ENCODE results near the gene SYNE1.

The SYNE1 gene

GRCh38 chr6:152176268-152176667, 460.9 kb downstream of the SYNE1 start:
- Histone ChIP-seq H3K36me3 (no peaks in the 10 kb centered on the region), H3K27me3 (ENCODE audit: insufficient read depth, low read depth, severe bottlenecking) (no peaks in the 10 kb centered on the region), H3K9me3 (ENCODE audit: severe bottlenecking) (no peaks in the 10 kb centered on the region), H3K27ac (no peak overlapping the region), H3K4me3 (ENCODE audit: low read depth, low read length) (no peak overlapping the region)
- no peak for TF ChIP-seq CTCF (IDR thresholded peaks at IDR 0.05; ENCODE audit: low read depth, low read length)
- DNase-seq: no peak

- Histone ChIP-seq H3K9me3 (ENCODE audit: severe bottlenecking) (no peaks in the 10 kb centered on the region), H3K36me3 (no peaks in the 10 kb centered on the region), H3K4me3 (ENCODE audit: low read depth, low read length) (no peak overlapping the region), H3K27me3 (ENCODE audit: insufficient read depth, low read depth, severe bottlenecking) (no peaks in the 10 kb centered on the region), H3K27ac (no peak overlapping the region)
- DNase-seq: no peak
- TF ChIP-seq CTCF (IDR thresholded peaks at IDR 0.05; ENCODE audit: low read depth, low read length): no peak
Measured at GRCh38 chr6:152173957-152174356, 463.2 kb downstream of the SYNE1 start.

- Histone ChIP-seq H3K9me3 (ENCODE audit: severe bottlenecking) (no peaks in the 10 kb centered on the region), H3K36me3 (no peaks in the 10 kb centered on the region), H3K4me3 (ENCODE audit: low read depth, low read length) (no peak overlapping the region), H3K27me3 (ENCODE audit: insufficient read depth, low read depth, severe bottlenecking) (no peaks in the 10 kb centered on the region), H3K27ac (no peak overlapping the region)
- TF ChIP-seq CTCF (IDR thresholded peaks at IDR 0.05; ENCODE audit: low read depth, low read length): no peak
- DNase-seq: no peak
Measured at GRCh38 chr6:152173321-152173720, 463.8 kb downstream of the SYNE1 start.

GRCh38 chr6:152170702-152171667, 466.2 kb downstream of the SYNE1 start:
- no peak for DNase-seq
- Histone ChIP-seq H3K9me3 (ENCODE audit: severe bottlenecking) (no peaks in the 10 kb centered on the region), H3K27ac (no peak overlapping the region), H3K27me3 (ENCODE audit: insufficient read depth, low read depth, severe bottlenecking) (no peaks in the 10 kb centered on the region), H3K36me3 (no peaks in the 10 kb centered on the region), H3K4me3 (ENCODE audit: low read depth, low read length) (no peak overlapping the region)
- no peak for TF ChIP-seq CTCF (IDR thresholded peaks at IDR 0.05; ENCODE audit: low read depth, low read length)

- Histone ChIP-seq H3K27ac (no peak overlapping the region), H3K9me3 (ENCODE audit: severe bottlenecking) (no peaks in the 10 kb centered on the region), H3K4me3 (ENCODE audit: low read depth, low read length) (no peak overlapping the region), H3K27me3 (ENCODE audit: insufficient read depth, low read depth, severe bottlenecking) (no peaks in the 10 kb centered on the region), H3K36me3 (no peaks in the 10 kb centered on the region)
- TF ChIP-seq CTCF (IDR thresholded peaks at IDR 0.05; ENCODE audit: low read depth, low read length): no peak
- DNase-seq: no peak
Measured at GRCh38 chr6:152170313-152170701, 466.9 kb downstream of the SYNE1 start.

All from WERI-Rb-1 (cell line).